Prostate gland (tissue), 2 donors: ENCODE measurements around the gene SPTY2D1. TPM values are rescaled to one million over a fixed set of nuclear protein-coding genes. Genes with fewer than 3 reads are reported as not detected.
"Not testable (repeated sequence)": the region's sequence is repeated elsewhere in the genome, so short reads cannot be mapped to it uniquely, and the experiment has no call there.

Experiments used
- DNase-seq: peaks from one replicate; pipeline ENCODE4 v3.0.0-alpha.2; 2019; ENCODE audit warnings: low spot score
- H3K27ac ChIP-seq, 2 donors: fragments of 200-600 bp; sonication (generic); 2 replicates each; pipeline ENCODE4 v1.5.1; 2017 to 2019
- H3K27me3 ChIP-seq: fragments of 200-600 bp; sonication (generic); replicated peaks from 2 replicates; pipeline ENCODE4 v1.5.1; 2019; ENCODE audit not compliant: insufficient read depth
- H3K36me3 ChIP-seq, 2 donors: fragments of 200-600 bp; sonication (generic); 1 replicate in 1 of 2; 2 replicates in 1 of 2; pipeline versions ENCODE4 v1.5.1 to v1.8.1; 2017 to 2019
- H3K4me1 ChIP-seq: fragments of 200-600 bp; sonication (generic); replicated peaks from 2 replicates; pipeline ENCODE4 v1.5.1; 2019
- H3K4me3 ChIP-seq, 2 donors: fragments of 200-600 bp; sonication (generic); 2 replicates each; pipeline ENCODE4 v1.5.1; 2017 to 2019
- H3K9me3 ChIP-seq: fragments of 200-600 bp; sonication (generic); 2 replicates; pipeline ENCODE4 v1.5.1; 2017
- POLR2A ChIP-seq: fragments of 450-650 bp; IDR thresholded peaks from one replicate; pipeline ENCODE4 v1.6.1; 2016; ENCODE audit warnings: antibody characterized with exemption, mild to moderate bottlenecking
- POLR2AphosphoS5 ChIP-seq: sonication (generic); formaldehyde crosslinking; IDR thresholded peaks from one replicate; pipeline ENCODE4 v1.6.1; 2017; ENCODE audit warnings: antibody characterized with exemption
- WGBS: methylation state at CpG from one replicate; pipeline ENCODE4 v1.1.5; 2018; 5-methylcytosine and 5-hydroxymethylcytosine counted together
- intact Hi-C: fragments of 100-400 bp; cut with DNase I; formaldehyde crosslinking; loops from one replicate; pipeline ENCODE4 v1.14.2; 2022
- total RNA-seq, 2 donors: library from RNA; depleted of rRNA; stranded (reverse); fragments of >200 nt; gene quantifications; one replicate each; pipeline ENCODE4 v1.1.0, GENCODE V29; 2016
- TF ChIP-seq, protein P1 (sequence below), 4 experiments: fragments of 200-600 bp in 2 of 4; fragments of 450-650 bp in 2 of 4; sonication (generic) in 2 of 4; IDR thresholded peaks; 1 replicate in 3 of 4; 2 replicates in 1 of 4; pipeline ENCODE4 v1.5.1; 2016 to 2019; ENCODE audit warnings: antibody characterized with exemption in 4 of 4, mild to moderate bottlenecking in 2 of 4, moderate library complexity in 2 of 4

The SPTY2D1 gene, protein sequence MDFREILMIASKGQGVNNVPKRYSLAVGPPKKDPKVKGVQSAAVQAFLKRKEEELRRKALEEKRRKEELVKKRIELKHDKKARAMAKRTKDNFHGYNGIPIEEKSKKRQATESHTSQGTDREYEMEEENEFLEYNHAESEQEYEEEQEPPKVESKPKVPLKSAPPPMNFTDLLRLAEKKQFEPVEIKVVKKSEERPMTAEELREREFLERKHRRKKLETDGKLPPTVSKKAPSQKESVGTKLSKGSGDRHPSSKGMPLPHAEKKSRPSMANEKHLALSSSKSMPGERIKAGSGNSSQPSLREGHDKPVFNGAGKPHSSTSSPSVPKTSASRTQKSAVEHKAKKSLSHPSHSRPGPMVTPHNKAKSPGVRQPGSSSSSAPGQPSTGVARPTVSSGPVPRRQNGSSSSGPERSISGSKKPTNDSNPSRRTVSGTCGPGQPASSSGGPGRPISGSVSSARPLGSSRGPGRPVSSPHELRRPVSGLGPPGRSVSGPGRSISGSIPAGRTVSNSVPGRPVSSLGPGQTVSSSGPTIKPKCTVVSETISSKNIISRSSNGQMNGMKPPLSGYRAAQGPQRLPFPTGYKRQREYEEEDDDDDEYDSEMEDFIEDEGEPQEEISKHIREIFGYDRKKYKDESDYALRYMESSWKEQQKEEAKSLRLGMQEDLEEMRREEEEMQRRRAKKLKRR
- total RNA-seq = 10 to 100 TPM; 18.0 to 19.3 TPM

DNA sequence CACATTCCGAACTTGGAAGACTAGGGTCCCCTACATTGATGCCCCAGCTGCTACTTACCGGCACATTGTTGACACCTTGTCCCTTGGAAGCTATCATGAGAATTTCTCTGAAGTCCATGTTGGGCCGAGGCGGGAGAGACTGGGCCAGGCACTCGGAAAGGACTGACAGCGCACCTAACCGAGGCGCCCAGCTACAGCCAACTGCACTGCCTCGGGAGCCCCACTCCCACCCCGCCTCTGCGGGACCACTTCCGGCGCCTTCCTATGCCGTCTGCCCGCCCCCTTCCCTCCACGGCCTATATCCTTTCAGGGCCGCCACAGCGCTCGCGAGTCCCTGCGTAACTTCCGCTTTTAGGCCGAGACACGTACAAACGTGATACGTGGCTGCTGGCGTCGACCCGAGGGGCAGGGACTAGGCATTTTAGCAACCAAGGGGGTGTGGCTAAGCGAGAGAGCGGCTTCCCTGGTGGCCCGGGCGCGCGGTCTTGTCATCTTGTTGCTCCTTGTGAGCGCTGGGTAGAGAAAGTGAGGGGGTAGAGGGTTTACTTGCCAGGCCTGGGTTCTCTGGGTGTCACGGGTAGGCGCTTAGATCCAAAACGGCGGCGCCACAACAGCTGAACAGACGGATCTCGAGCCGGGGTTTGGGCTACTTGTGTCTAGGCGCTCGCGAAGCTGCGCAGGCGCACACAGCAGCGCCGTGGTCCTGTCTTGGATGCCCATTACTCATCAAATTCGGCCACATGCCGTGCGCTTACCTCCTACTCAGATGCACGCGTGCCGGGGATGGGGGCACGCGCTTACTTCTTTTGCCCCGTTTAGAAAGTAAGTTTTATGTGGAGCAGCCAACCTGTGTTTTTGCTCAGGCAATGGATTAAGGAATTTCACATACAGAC, at the start of gene SPTY2D1:
Gene SPTY2D1 (minus strand): TSS at position 203 of the 893 bp plus-strand sequence. CDS start 85 bp downstream, at position 118.
- under 1% methylated on average over 58 of the region's 60 CpGs for WGBS
- no peaks in the 10 kb centered on the region for H3K36me3 ChIP-seq

DNA sequence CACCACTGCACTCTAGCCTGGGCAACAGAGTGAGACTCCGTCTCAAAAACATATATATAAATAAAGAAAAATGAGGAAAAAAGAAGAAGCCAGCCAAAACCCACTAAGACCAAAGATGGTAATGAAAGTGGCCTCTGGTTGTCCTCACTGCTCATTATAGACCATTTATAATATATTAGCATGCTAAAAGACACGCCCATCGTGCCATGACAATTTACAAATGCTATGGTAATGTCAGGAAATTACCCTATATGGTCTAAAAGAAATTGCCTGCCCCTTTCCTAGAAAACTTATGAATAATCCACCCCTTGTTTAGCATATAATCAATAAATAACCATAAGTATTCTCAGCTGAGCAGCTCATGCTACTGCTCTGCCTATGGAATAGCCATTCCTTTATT, 48.3 kb upstream of the SPTY2D1 start:
- TF ChIP-seq, protein P1, sequence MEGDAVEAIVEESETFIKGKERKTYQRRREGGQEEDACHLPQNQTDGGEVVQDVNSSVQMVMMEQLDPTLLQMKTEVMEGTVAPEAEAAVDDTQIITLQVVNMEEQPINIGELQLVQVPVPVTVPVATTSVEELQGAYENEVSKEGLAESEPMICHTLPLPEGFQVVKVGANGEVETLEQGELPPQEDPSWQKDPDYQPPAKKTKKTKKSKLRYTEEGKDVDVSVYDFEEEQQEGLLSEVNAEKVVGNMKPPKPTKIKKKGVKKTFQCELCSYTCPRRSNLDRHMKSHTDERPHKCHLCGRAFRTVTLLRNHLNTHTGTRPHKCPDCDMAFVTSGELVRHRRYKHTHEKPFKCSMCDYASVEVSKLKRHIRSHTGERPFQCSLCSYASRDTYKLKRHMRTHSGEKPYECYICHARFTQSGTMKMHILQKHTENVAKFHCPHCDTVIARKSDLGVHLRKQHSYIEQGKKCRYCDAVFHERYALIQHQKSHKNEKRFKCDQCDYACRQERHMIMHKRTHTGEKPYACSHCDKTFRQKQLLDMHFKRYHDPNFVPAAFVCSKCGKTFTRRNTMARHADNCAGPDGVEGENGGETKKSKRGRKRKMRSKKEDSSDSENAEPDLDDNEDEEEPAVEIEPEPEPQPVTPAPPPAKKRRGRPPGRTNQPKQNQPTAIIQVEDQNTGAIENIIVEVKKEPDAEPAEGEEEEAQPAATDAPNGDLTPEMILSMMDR (IDR thresholded peaks at IDR 0.05) = no peak
- no peak for TF ChIP-seq POLR2AphosphoS5
- TF ChIP-seq POLR2A = no peak
- WGBS = 93% methylated on average over 3 of the region's 3 CpGs
- DNase-seq = no peak

More for the DNA sequence above, at the start of gene SPTY2D1:
- intact Hi-C loops = loop anchor here (2.0 to 5.0 kb wide), 4 partner anchors 63 to 312 kb away; partner anchors contain the start of genes GTF2H1, HPS5, TMEM86A and TSG101
- peak; percentile 100 for DNase-seq
- TF ChIP-seq POLR2AphosphoS5 (peak; percentile 99), POLR2A (peak; percentile 93)
- TF ChIP-seq, protein P1 (IDR thresholded peaks at IDR 0.05) = peak in 3 of 4 experiments; percentile 11 to 50 (median 22)
- no peaks in the 10 kb centered on the region for H3K4me1 ChIP-seq
- no peaks in the 10 kb centered on the region for H3K9me3 ChIP-seq
- H3K27ac ChIP-seq = peak within 1 kb of the TSS; percentile 89 to 91
- H3K4me3 ChIP-seq = peak within 1 kb of the TSS; percentile 72 to 83
- H3K27me3 ChIP-seq = no peaks in the 10 kb centered on the region

DNA sequence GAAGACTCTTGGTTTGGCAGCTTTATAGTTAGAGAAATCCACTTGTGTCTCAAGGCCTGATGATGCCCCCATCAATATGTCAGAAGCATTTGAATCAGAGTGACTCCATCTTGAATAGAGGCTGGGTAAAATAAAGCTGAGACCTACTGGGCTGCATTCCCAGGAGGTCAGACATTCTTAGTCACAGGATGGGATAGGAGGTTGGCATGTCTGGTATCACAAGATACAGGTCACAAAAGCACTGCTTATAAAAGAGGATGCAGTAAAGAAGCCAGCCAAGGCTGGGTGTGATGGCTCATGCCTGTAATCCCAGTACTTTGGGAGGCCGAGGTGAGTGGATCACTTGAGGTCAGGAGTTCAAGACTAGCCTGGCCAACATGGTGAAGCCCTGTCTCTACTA, 47.8 kb upstream of the SPTY2D1 start:
- H3K9me3 ChIP-seq, H3K4me3 ChIP-seq, H3K27ac ChIP-seq, H3K27me3 ChIP-seq, H3K4me1 ChIP-seq, intact Hi-C loops, DNase-seq, H3K36me3 ChIP-seq: not testable (repeated sequence)
- 72% methylated on average over 1 of the region's 1 CpG for WGBS

More for the DNA sequence above, 48.3 kb upstream of the SPTY2D1 start:
- H3K36me3 ChIP-seq = no peaks in the 10 kb centered on the region
- no peaks in the 10 kb centered on the region for H3K27me3 ChIP-seq
- H3K9me3 ChIP-seq = no peaks in the 10 kb centered on the region
- intact Hi-C loops = no loop called here
- H3K4me1 ChIP-seq = no peaks in the 10 kb centered on the region
- H3K27ac ChIP-seq = no peak overlapping the region
- no peak overlapping the region for H3K4me3 ChIP-seq

DNA sequence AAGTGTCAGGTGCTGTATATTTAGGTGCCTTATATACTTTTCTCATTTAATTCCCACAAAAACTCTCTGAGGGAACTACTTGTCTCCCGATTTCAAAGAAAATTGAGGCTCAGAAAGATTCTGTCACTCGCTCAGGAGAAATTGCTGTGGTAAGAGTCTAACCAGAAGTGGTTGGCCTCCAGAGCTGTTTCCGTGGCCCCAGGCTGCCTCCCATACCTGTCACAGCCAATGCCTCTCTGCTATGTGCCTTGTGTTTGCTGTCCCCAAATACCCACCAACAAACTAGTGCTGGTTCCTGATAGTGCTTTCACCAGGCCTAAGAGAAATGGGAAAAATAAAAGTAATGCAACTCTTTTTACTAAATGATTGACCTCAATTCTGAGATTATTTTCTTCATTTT, 43.4 kb upstream of the SPTY2D1 start:
- Histone ChIP-seq H3K27me3 (no peaks in the 10 kb centered on the region), H3K4me1 (no peaks in the 10 kb centered on the region), H3K27ac (no peak overlapping the region), H3K4me3 (no peak overlapping the region), H3K9me3 (no peaks in the 10 kb centered on the region), H3K36me3 (no peaks in the 10 kb centered on the region)
- 77% methylated on average over 3 of the region's 3 CpGs for WGBS
- intact Hi-C loops = no loop called here
- no peak for DNase-seq
- TF ChIP-seq, protein P1 (IDR thresholded peaks at IDR 0.05) = no peak
- TF ChIP-seq POLR2AphosphoS5 (no peak), POLR2A (no peak)

DNA sequence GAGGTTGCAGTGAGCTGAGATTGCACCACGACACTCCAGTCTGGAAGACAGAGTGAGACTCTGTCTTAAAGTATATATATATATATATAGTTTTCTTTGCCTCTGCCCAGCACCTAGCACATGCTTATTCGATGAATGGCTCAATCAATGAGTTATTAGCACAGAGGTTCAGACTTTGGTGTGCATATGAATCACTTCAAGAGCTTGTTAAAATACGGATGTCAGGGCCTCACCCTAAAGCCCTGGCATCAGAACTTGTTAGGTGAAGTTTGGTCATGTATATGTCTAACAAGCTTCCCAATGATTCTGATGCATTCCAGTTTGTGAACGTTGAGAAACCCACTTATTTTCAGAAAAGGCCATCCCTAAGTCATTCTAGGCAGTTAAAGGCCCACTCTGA, 42.7 kb upstream of the SPTY2D1 start:
- 67% methylated on average over 4 of the region's 4 CpGs for WGBS
- Histone ChIP-seq H3K36me3 (no peaks in the 10 kb centered on the region), H3K27me3 (no peaks in the 10 kb centered on the region), H3K4me3 (no peak overlapping the region), H3K9me3 (no peaks in the 10 kb centered on the region), H3K27ac (no peak overlapping the region), H3K4me1 (no peaks in the 10 kb centered on the region)
- intact Hi-C loops = no loop called here
- TF ChIP-seq POLR2AphosphoS5 (no peak), POLR2A (no peak)
- TF ChIP-seq, protein P1 (IDR thresholded peaks at IDR 0.05) = no peak
- no peak for DNase-seq

DNA sequence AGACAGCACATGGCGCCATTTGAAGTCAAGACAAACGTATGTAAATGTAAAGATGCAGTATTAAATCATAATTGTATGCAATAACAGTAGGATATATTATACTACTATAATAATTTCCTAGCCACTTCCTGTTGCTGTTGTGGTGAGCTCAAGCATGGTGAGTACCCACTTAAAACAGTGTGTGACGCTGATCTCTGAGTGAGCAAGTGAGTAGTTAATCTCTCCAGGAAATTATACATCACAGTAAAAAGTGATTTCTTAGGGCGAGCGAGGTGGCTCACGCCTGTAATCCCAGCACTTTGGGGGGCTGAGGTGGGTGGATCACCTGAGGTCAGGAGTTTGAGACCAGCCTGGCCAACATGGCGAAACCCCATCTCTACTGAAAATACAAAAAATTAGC, 38.1 kb upstream of the SPTY2D1 start:
- WGBS = 86% methylated on average over 7 of the region's 7 CpGs
- H3K4me3 ChIP-seq, H3K4me1 ChIP-seq, intact Hi-C loops, H3K9me3 ChIP-seq, DNase-seq, H3K36me3 ChIP-seq, H3K27ac ChIP-seq, H3K27me3 ChIP-seq: not testable (repeated sequence)
